ENCODE measurements around the gene NEDD4. TPM values are rescaled to one million over a fixed set of nuclear protein-coding genes. Genes with fewer than 3 reads are reported as not detected.
"Not testable (repeated sequence)": the region's sequence is repeated elsewhere in the genome, so short reads cannot be mapped to it uniquely, and the experiment has no call there.

NEDD4 gene
- total RNA-seq, 6 experiments from 2014 or later: 16.0 to 65.3 (median 22.4) TPM

- DNase-seq (no peak), ATAC-seq (no peak)
- no peaks in the 10 kb centered on the region for H3K9me3 ChIP-seq
- WGBS (ENCODE audit: insufficient coverage, low coverage, low lambda C conversion rate, missing lambda C conversion rate): 57% methylated on average over 2 of the region's 3 CpGs
- no peak overlapping the region for H3K27ac ChIP-seq
- no peak for TF ChIP-seq POLR2A (IDR thresholded peaks at IDR 0.05)
- no peak for TF ChIP-seq CTCF (IDR thresholded peaks at IDR 0.05)
- no peak overlapping the region for H3K4me3 ChIP-seq
- no peaks in the 10 kb centered on the region for H3K4me1 ChIP-seq
- intact Hi-C loops (cut with DNase I): no loop called here
- H3K36me3 ChIP-seq: no peaks in the 10 kb centered on the region
- H3K27me3 ChIP-seq: no peaks in the 10 kb centered on the region
Observed at GRCh38 chr15:55786341-55786740, 207.1 kb downstream of the NEDD4 start.

GRCh38 chr15:55785593-55785992 is 207.8 kb downstream of the NEDD4 start:
- H3K9me3 ChIP-seq; H3K27me3 ChIP-seq; DNase-seq; H3K4me1 ChIP-seq; H3K4me3 ChIP-seq; H3K36me3 ChIP-seq; ATAC-seq; intact Hi-C loops (cut with DNase I); H3K27ac ChIP-seq: not testable (repeated sequence)
- WGBS (ENCODE audit: insufficient coverage, low coverage, low lambda C conversion rate, missing lambda C conversion rate): 79% methylated on average over 9 of the region's 9 CpGs

- Histone ChIP-seq H3K4me1 (no peaks in the 10 kb centered on the region), H3K27ac (no peak overlapping the region), H3K27me3 (no peaks in the 10 kb centered on the region), H3K4me3 (no peak overlapping the region), H3K36me3 (no peaks in the 10 kb centered on the region), H3K9me3 (no peaks in the 10 kb centered on the region)
- ATAC-seq (no peak), DNase-seq (no peak)
- no peak for TF ChIP-seq POLR2A (IDR thresholded peaks at IDR 0.05)
- intact Hi-C loops (cut with DNase I): no loop called here
Observed at GRCh38 chr15:55784286-55784685, 209.1 kb downstream of the NEDD4 start.

- DNase-seq (no peak), ATAC-seq (no peak)
- no peak overlapping the region for H3K4me3 ChIP-seq
- no peaks in the 10 kb centered on the region for H3K27me3 ChIP-seq
- no peaks in the 10 kb centered on the region for H3K9me3 ChIP-seq
- TF ChIP-seq CTCF (IDR thresholded peaks at IDR 0.05) (no peak), POLR2A (IDR thresholded peaks at IDR 0.05) (no peak)
- H3K4me1 ChIP-seq: no peaks in the 10 kb centered on the region
- no peak overlapping the region for H3K27ac ChIP-seq
- 57% methylated on average over 3 of the region's 3 CpGs for WGBS (ENCODE audit: insufficient coverage, low coverage, low lambda C conversion rate, missing lambda C conversion rate)
- intact Hi-C loops (cut with DNase I): no loop called here
- no peaks in the 10 kb centered on the region for H3K36me3 ChIP-seq
Observed at GRCh38 chr15:55782901-55783300, 210.5 kb downstream of the NEDD4 start.

GRCh38 chr15:55780292-55780691 is 213.1 kb downstream of the NEDD4 start:
- intact Hi-C loops (cut with DNase I): no loop called here
- no peaks in the 10 kb centered on the region for H3K9me3 ChIP-seq
- no peak overlapping the region for H3K4me3 ChIP-seq
- ATAC-seq (no peak), DNase-seq (no peak)
- H3K27ac ChIP-seq: no peak overlapping the region
- no peaks in the 10 kb centered on the region for H3K27me3 ChIP-seq
- WGBS (ENCODE audit: insufficient coverage, low coverage, low lambda C conversion rate, missing lambda C conversion rate): 42% methylated on average over 1 of the region's 2 CpGs
- H3K36me3 ChIP-seq: no peaks in the 10 kb centered on the region
- TF ChIP-seq CTCF (IDR thresholded peaks at IDR 0.05): no peak
- TF ChIP-seq POLR2A (IDR thresholded peaks at IDR 0.05): no peak
- H3K4me1 ChIP-seq: no peaks in the 10 kb centered on the region

- 65% methylated on average over 3 of the region's 3 CpGs for WGBS (ENCODE audit: insufficient coverage, low coverage, low lambda C conversion rate, missing lambda C conversion rate)
- no peaks in the 10 kb centered on the region for H3K9me3 ChIP-seq
- no peaks in the 10 kb centered on the region for H3K4me1 ChIP-seq
- no peak for DNase-seq
- no peak for TF ChIP-seq CTCF (IDR thresholded peaks at IDR 0.05)
- no peak overlapping the region for H3K27ac ChIP-seq
- no peaks in the 10 kb centered on the region for H3K36me3 ChIP-seq
- ATAC-seq: no peak
- no peak overlapping the region for H3K4me3 ChIP-seq
- intact Hi-C loops (cut with DNase I): no loop called here
- H3K27me3 ChIP-seq: no peaks in the 10 kb centered on the region
Observed at GRCh38 chr15:55778932-55779331, 214.5 kb downstream of the NEDD4 start.
